Fibroblast of skin of scalp (primary cell): Measurements from ENCODE around the gene GPR137.
"Not testable (repeated sequence)": the region's sequence is repeated elsewhere in the genome, so short reads cannot be mapped to it uniquely, and the experiment has no call there.

Source experiments
- DNase-seq: peaks from one replicate; pipeline ENCODE4 v3.0.0-alpha.2; 2013

The GPR137 gene

DNA sequence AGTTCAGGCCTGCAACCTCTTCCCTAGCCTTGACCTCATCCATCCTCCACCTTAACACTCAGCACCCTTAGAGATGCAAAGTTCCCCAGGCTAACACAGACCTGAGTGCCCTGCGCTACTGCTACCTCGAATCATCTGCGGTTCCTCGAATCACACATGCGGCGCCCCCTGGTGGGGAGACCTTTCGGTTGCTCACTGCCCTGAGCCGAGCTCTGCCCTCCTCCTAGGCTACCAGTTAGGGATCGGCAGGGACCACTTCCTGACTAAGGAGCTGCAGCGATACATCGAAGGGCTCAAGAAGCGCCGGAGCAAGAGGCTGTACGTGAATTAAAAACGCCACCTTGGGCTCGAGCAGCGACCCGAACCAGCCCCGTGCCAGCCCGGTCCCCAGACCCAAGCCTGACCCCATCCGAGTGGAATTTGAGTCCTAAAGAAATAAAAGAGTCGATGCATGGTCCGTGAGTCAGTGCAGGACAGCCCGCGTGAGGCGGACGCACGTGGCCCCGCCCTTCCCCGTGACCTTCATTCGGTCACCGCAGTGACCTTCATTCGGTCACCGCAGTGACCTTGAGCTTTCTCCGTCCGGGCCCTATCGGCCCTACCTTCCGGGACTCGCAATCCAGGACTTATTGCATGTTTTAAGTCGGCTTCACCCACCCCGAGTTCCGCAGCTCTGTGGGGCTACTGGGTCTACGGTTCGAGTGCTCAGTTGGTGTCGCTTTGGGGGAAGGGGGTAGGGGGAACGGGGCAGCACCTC lies 18.8 kb downstream of the GPR137 start:
- peak; percentile 88 for DNase-seq

DNA sequence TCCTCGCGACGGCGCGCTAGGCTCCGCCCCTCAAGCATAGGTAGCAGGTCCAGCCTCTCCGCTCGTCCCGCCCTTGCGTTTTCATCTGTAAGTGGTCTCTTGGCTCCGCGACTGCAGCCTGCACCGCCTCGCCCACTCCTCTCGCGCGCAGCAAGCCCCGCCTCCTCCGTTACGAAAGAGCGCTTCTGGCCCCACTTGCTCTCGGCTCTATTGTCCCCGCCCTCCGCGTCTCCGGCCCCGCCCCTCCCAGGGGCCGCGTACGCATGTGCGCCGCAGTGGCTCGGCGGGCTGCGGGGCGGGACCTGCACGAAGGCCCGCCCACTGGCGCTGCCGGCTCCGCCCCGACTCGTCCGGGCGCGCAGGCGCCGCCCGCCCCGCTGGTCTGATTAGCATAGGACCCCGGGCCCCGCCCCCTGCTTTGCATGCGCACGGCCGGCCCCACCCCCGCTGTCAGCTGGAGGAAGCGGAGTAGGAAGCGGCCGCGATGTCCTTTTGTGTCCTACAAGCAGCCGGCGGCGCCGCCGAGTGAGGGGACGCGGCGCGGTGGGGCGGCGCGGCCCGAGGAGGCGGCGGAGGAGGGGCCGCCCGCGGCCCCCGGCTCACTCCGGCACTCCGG lies 19.5 kb downstream of the GPR137 start, which contains the start of gene ESRRA:
ESRRA (plus strand) TSS at position 450 of the 616 bp plus-strand sequence. CDS start 1,656 bp downstream, outside the sequence.
- DNase-seq: peak; percentile 97

DNA sequence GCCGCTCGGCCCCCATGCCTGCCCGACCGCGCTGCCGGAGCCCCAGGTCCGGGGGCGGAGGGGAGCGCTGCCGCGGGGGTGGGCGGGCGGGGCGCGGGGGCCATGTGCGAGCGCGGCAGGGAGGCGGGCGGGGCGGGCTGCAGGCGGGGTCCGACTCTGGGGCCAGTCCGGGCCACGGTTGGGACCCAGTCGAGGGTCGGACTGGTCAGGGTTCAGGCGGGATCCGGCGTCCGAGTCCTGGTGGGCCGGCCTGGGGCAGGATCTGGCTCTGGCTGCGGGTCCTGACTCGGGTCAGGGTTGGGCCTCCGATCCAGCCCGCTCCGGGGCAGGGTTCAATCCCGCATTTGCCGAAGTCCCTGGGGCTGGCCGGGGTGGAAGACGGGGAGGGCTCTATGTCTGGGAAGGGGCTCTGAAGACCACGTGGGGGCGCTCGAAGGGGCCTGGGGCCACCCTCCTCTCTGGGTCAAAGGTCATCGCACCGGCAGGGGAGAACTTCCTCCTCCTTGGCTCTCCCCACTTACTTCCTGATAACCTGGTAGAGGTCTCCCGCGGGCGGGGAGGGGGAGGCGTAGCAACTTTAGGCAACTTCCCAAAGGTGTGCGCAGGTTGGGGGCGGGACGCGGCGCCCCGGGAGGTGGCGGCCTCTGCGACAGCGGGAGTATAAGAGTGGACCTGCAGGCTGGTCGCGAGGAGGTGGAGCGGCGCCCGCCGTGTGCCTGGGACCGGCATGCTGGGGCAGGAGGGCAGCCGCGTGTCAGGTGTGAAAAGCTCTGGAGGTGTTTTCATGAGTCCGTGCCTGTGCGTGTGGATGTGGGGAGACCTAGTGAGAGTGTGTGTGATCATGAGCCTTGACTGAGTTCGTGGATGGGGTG lies 20.3 kb downstream of the GPR137 start:
- peak; percentile 53 for DNase-seq

DNA sequence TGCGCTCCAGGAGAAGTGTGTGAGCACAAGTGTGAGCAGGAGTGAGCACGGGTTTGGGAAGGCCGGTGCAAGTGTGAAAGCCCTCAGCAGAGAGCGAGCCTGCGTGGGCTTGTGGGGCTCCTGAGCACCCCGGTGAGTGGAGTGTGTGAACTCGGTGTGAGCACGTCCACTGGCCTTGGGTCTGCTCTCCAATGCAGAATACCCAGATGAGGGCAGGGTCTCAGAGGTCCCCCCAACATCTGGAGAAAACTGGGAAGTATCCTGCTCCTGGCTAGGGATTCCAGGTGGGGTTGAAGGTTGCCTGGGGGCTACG lies 20.9 kb downstream of the GPR137 start:
- no peak for DNase-seq

DNA sequence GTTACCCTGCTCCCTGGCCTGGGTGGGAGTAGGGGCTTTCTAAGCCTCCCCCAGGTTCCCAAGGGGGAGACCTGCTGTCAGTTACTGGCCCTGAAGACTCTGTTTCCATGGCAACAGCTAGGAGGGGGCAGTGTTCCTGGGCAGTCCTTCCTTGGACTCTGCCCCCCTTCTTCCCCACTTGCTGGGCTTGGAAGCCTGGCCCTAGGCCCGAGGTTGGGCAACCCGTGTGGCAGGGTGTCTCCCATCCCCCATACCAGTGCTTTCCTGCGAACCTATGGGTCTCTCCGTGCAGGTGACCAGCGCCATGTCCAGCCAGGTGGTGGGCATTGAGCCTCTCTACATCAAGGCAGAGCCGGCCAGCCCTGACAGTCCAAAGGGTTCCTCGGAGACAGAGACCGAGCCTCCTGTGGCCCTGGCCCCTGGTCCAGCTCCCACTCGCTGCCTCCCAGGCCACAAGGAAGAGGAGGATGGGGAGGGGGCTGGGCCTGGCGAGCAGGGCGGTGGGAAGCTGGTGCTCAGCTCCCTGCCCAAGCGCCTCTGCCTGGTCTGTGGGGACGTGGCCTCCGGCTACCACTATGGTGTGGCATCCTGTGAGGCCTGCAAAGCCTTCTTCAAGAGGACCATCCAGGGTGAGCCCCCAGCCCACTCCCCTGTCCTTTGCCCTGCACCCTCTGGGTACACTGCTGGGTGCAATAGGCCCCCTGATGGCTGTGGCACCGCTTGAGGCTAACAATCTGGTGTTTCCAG lies 21.4 kb downstream of the GPR137 start:
- DNase-seq: no peak

DNA sequence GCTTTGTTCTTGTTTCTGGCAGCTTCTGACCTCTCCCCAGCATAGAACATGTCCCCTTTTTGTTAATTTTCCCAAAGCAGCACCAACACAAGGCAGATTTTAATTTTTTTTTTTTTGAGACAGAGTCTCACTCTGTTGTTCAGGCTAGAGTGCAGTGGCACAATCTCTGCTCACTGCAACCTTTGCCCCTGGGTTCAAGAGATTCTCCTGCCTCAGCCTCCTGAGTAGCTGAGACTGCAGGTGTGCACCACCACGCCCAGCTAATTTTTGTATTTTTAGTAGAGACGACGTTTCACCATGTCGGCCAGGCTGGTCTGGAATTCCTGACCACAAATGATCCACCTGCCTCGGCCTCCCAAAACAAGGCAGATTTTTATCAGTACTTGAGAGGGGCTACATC lies 22.1 kb downstream of the GPR137 start:
- not testable (repeated sequence) for DNase-seq

DNA sequence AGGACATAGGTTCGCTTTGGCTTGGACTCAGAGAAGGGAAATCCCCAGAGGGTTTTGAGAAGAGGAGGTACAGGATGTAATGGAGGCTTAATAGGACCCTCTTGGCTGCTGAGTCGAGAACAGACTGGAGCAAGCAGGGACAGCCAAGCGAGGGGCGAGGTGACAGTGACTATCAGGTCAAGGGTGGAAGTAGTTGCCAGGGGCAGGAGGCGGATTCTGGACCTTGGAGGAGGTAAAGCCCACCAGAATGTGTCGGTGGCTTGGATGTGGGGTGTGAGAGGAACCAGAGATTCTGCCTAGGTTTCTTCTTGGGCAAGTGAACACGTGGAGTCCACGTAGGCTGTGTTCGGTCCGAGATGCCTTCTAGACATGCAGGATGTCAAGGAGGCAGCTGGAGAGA lies 27.3 kb downstream of the GPR137 start:
- DNase-seq: no peak

DNA sequence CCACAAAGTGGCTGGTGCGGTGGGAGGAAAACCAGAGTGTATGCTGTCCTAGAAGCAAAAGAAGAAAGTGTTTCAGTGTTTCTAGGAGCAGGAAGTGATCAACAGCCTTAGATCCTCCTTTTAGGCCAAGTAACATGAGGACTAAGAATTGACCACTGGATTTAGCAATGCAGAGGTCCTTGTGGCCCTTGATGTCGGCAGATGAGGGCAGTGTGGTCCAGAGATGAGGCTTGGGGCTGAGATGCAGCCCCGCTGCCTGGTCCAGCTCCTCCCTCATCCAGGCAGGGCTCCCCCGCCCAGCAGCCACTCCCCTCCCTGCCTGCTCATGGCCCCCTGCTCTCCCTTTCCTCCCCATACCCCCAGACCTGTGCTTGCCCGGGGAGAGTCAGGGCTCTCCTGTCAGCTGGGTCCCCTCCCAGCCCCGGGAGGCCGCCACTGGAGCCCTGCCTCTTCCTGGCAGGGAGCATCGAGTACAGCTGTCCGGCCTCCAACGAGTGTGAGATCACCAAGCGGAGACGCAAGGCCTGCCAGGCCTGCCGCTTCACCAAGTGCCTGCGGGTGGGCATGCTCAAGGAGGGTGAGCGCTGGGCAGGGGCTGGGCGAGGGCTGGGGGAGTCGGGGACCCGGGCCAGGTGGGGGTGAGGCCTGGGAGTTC lies 28.0 kb downstream of the GPR137 start:
- DNase-seq: no peak

DNA sequence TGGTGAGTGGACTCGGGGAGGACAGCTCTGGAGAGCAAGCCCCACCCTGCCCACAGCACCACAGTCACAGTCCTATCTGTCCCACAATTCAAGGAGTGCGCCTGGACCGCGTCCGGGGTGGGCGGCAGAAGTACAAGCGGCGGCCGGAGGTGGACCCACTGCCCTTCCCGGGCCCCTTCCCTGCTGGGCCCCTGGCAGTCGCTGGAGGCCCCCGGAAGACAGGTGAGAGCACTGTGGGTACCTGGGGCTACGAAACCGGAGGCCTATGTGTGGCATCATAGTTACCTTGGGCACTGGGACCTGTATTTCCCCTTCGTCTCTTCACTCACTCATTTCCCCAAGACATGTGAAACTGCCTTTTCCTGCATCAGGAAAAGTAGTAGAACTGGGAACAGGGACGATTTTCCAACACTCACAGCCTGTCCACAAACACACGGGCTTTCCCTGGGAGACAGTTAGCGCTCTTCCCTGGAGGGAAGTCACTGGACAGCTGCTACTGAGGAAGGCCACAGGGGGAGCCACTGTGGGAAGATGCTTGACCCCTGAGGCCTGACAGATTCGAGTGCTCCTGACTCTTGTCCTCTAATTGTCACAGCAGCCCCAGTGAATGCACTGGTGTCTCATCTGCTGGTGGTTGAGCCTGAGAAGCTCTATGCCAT lies 28.6 kb downstream of the GPR137 start:
- no peak for DNase-seq

DNA sequence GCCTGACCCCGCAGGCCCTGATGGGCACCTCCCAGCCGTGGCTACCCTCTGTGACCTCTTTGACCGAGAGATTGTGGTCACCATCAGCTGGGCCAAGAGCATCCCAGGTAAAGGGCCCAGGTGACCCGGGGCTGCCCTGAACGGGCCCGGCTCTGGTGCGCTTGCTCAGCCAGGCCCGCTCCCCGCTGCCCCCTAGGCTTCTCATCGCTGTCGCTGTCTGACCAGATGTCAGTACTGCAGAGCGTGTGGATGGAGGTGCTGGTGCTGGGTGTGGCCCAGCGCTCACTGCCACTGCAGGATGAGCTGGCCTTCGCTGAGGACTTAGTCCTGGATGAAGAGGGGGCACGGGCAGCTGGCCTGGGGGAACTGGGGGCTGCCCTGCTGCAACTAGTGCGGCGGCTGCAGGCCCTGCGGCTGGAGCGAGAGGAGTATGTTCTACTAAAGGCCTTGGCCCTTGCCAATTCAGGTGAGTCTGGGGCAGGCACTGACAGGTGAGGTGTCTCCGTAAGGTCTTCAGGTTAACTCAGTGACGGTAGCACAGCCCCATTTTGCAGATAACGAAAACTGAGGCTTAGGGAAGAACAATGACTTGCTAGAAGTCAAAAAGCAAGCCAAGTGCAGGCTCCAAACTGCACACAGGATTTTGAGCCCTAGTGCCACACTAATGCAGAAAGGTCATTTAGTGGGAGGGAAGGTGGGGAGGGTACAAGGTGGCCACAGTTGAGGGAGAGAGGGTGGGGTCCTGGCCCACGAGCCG lies 29.3 kb downstream of the GPR137 start:
- DNase-seq: no peak

DNA sequence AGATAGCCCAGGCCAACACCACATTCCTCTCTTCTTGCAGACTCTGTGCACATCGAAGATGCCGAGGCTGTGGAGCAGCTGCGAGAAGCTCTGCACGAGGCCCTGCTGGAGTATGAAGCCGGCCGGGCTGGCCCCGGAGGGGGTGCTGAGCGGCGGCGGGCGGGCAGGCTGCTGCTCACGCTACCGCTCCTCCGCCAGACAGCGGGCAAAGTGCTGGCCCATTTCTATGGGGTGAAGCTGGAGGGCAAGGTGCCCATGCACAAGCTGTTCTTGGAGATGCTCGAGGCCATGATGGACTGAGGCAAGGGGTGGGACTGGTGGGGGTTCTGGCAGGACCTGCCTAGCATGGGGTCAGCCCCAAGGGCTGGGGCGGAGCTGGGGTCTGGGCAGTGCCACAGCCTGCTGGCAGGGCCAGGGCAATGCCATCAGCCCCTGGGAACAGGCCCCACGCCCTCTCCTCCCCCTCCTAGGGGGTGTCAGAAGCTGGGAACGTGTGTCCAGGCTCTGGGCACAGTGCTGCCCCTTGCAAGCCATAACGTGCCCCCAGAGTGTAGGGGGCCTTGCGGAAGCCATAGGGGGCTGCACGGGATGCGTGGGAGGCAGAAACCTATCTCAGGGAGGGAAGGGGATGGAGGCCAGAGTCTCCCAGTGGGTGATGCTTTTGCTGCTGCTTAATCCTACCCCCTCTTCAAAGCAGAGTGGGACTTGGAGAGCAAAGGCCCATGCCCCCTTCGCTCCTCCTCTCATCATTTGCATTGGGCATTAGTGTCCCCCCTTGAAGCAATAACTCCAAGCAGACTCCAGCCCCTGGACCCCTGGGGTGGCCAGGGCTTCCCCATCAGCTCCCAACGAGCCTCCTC lies 30.2 kb downstream of the GPR137 start:
- DNase-seq: not testable (repeated sequence)

DNA sequence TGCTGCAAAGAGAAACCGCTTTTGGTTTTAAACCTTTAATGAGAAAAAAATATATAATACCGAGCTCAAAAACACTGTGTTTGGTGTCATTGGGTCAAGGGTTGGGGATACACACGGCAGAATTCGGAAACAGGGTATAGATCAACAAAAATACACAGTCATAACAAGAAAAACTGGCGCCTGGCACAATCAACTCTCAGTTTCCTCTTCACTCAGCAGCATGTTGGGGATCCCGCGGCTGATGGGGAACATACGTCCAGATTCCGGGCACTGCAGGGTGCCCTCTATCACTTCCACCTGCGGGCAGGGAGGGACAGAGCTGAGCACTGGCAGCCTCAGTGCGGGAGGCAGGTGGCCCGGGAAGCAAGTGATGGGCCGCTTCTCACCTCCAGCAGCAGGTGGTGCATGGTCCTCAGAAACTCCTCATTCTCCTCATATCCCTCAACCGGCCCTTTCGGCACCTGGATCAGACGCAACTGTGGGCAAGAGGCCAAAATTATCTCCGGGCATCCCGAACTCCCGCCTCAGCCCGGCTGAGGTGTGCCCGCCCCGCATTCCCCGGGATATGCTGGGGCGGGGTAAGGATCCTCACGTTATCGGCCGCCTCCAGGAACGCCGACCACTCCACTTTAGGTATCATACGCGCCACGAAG lies 31.1 kb downstream of the GPR137 start:
- DNase-seq: no peak

DNA sequence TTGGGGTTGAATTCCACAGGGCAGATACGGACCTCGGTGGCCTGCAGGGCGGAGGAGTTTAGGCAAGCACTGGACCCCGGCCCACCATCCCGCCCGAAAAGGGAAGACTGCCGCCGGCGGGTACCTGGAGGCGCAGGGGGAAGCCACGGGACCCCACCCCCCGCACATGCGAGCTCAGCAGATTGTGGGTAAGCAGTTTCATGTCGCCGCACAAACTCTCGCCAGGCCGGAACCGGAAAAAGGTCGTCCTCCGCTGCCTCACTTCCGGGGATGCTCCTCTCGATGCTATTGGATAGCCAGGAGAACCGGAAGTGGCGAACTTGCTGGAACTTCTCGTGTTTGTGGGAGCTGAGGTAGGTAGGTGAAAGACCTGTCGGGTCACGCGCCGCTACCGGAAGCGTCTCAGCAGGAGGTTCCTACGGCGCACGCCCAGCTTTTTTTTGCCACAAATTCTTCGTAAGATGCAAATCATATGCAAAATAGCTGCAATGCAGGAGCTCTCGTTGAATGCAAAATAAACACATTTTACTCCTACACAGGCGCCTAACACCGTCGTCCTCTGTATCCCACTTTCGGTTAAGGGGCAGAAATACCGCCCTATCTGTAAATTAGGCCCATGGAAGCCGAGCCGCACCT lies 31.8 kb downstream of the GPR137 start, which contains the start of gene TRMT112:
TRMT112 (minus strand) TSS at position 235 of the 636 bp plus-strand sequence; CDS start at position 202, 33 bp downstream.
- DNase-seq: peak; percentile 97

DNA sequence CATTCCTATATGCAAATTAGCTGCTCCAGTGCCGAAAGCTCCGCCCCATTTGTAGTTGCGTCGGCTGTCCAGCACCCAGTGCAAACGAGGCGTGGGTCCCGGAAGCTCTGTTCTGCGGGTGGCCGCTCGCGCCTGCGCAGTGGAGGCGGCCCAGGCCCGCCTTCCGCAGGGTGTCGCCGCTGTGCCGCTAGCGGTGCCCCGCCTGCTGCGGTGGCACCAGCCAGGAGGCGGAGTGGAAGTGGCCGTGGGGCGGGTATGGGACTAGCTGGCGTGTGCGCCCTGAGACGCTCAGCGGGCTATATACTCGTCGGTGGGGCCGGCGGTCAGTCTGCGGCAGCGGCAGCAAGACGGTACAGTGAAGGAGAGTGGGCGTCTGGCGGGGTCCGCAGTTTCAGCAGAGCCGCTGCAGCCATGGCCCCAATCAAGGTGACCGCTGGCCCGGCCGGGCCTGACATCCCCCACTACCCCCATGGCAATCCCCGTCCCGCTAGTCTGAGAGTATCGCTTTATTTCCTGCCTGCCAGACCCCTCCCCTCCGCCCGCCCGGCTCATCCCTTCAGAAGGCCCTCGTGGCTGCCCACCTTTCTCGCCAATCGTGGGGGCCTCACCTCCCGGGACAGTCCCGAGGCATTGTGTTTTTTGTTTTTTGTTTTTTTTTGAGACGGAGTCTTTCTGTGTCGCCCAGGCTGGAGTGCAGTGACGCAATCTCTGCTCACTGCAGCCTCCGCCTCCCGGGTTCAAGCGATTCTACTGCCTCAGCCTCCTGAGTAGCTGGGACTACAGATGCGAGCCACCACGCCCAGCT lies 32.5 kb downstream of the GPR137 start, which contains the start of gene PRDX5:
PRDX5 (plus strand) TSS at position 161 of the 805 bp plus-strand sequence; CDS start at position 256, 95 bp downstream.
- peak; percentile 97 for DNase-seq

DNA sequence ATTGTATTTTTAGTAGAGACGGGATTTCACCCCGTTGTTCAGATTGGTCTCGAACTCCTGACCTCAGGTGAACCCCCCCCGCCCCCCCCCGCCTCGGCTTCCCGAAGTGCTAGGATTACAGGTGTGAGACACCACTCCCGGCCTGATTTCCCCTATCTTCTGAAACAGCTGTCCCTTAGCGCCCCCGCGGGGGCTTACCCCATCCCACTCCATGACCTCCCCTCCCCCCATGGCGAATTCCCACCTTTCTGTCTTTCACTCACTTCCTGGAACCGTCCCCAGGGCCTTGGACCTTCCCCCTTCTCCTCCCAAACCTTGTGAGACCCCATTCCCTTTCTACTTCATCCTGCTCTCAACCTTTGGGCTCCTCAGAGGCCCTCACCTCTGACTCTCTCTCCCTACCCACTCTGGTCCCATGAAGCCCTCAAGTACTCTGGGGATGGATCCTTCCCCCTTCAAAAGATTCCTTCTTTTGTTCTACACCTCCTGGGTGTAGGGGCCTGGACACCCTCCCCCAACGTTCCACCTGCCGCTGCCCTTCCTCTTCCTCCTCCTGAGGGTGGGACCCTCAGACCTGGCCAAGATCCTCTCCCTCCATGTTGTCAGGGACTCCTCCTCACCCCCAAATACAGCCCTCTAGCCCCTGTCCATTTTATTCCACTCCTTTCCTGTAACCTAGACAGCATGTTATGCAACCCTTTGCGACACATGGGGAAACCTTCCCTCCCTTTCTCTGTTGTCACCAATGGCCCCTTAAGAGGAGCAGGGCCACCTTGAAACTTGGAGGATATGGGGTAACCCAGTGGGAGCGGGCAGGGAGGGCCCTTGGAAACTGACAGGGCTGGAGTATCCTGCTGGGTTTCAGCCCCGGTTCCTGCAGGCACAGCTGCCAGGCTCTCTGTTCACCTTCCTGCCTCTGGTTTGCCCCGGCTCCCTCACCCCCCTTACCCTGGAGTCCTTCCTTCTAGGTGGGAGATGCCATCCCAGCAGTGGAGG lies 33.4 kb downstream of the GPR137 start:
- DNase-seq: no peak

DNA sequence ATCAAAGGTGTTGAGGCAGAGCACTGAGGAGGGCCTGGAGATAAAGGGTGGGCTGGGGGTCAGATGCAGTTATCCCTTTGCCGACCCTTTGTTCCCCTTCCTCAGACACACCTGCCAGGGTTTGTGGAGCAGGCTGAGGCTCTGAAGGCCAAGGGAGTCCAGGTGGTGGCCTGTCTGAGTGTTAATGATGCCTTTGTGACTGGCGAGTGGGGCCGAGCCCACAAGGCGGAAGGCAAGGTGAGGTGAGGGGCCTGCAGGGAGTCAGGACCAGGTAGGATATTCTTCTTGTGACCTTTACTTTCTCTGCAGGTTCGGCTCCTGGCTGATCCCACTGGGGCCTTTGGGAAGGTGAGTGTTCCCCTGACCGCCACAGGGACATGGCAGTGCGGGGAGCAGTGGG lies 34.9 kb downstream of the GPR137 start:
- DNase-seq: no peak
